ENCODE measurements around the gene DALRD3.

Gene DALRD3

DNA sequence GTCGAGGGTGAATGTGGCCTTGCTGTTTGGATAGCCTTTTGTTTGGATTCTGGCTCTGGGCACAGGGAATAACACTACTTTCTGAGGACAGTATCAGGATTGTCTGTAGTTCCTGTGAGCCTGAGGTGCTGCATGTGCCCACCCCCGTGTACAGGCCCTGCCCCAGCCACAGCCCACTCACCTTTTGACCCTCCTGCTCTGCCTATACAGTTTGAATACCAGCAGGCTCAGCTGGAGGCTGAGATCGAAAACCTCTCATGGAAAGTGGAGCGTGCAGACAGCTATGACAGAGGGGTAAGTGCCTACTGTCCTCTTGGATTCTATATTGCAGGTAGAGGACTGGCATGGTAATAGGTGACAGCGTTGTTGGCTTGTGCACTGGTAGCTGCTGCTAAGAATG, 35.7 kb downstream of the DALRD3 start:
- DNase-seq (ENCODE audit: low read depth in 1 of 2, low spot score in 1 of 2) = no peak

DNA sequence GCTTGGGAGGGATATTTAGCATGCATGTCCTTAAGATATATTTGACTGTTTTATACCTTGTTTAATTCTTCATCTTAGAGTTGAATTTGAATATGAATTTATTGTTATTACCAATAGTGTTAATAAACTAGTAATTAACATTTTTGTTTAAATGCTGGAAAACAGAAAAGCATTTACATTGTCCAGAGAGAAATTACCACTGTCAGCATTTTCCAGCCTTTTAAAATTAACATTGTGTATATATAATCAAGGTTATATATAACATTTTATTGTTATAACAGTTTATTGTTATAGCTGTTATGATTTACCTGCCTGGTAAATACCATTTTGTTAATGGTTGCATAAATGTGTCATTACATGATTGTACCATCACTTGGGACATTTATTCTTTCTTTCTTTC, 36.4 kb downstream of the DALRD3 start:
- DNase-seq (ENCODE audit: low read depth in 1 of 2, low spot score in 1 of 2) = no peak

DNA sequence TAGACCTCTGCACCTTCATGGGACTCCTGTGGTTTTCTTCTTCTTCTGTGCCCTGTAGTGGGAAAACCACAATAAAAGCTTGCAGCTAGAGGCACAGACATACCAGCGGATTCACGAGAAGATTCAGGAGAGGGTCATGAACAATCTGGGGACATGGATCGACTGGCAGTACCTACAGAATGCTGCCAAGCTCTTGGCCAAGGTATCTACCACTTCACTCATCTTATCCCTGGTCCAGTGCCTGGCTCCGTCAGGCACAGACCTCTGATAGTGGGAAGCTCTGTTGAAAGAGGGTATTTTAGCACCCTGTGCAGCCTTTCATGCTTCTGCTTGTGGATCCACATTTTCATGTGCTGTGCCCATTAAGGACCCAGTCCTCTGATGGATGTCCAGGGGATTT, 38.1 kb downstream of the DALRD3 start:
- DNase-seq (ENCODE audit: low read depth in 1 of 2, low spot score in 1 of 2) = no peak

DNA sequence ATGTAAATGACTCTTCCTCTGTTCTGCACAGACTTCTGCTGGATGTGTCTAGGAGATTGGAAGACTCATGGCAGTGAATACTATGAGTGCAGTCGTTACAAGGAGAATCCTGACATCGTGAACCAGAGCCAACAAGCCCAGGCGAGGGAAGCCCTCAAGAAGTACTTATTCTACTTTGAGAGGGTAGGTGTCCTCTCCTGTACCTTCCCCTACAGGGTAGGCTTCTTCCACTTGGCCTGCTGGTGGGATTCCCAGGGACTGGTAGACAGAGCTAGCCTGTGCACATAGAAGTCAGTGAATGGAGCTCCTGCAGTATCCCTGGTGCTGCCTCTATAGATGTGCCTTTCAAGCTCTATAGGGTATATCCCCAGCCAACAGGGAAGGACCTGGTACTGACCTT, 38.9 kb downstream of the DALRD3 start:
- DNase-seq (ENCODE audit: low read depth in 1 of 2, low spot score in 1 of 2) = no peak

DNA sequence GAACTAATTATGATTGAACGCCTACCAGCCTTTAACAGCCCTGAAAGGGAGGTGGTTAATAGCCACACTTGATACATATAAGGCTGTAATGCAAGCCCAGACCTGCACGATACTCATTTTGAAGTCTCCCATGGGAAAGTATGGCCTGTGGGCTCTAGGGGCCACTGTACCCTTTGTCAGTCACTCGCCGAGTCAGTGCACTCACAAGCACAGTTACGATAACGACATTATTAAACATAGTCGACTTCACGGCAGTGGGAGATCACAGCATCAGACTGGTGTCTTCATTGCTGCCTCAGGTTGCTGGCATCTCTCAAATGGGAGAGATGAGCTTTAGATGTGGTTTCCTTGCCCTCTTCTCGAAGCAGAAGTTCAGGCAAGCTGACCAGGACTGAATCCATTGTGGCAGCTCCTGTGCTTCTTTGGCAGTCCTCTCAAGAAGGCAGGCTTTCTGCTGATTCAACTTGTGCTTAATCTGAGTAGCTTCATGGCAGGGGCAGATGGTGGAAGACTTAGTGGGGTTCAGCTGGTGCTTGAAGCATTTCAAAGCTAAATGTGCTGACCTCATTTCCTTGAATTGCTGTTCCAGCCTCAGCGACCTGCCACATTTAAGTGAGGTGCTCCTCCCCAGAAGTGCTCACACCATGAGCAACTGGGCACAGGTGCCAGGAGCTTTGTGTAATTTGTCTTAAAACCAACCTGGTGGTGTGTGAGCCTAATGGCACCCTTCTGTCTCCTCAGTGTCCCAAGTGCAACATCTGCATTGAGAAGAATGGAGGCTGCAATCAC, 44.1 kb downstream of the DALRD3 start:
- DNase-seq (ENCODE audit: low read depth in 1 of 2, low spot score in 1 of 2) = no peak

DNA sequence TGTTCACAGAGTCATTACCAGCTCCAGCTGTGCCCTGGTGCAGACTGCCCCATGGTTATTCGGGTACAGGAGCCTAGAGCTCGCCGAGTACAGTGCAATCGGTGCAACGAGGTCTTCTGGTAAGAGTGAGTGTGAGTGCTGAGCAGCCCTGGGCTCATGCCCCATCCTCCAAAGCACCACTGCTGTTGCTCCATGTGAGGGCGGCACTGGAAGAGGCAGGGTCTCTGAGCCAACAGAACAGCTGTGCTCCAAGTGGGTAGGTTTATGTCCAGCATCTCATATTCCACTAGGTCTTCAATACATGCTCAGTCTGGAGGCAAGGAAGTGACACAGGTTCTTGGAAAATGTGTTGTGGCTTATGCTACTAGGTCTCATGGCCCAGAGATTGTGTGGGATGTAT, 47.8 kb downstream of the DALRD3 start:
- no peak for DNase-seq (ENCODE audit: low read depth in 1 of 2, low spot score in 1 of 2)

DNA sequence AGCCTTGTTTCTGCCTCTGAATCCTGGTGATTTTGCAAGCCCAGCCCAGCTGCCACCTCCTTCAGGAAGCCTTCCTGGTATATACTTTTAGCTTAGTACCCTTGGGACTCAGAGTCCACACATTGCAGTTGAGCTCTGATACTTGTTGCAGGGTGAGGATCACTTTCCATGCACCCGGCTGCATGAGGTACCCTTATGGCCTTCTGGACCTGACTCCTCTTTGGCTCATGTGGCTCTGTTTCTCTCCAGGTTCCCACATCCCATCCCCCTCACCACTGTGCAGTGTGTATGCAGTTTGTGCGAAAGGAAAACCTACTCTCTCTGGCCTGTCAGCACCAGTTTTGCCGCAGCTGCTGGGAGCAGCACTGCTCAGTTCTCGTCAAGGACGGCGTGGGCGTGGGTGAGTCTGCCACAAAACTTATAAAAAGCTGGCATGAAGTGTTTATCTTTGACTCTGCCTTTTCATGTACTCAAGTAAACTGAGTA, 51.5 kb downstream of the DALRD3 start:
- DNase-seq (ENCODE audit: low read depth in 1 of 2, low spot score in 1 of 2) = peak in 1 of 2 donors; percentile 16

DNA sequence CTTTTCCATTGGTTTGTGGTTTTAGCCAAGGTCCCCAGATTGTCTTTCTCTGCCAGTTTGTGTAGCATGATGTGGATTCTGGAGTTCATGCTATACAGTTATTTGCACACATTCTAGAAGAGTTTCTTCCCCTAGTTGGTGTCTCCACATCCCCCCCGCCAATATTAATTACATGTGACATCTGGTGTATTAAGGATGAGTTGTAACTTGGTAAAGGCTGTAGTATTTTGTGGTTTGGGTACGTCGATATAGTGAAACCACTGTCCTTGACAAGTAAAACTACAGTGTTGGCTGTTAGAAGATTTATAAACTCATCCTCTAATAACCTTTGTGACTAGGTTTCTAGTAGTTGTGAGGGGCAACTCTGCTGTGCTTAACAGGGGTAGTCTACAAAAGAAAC, 52.0 kb downstream of the DALRD3 start:
- no peak for DNase-seq (ENCODE audit: low read depth in 1 of 2, low spot score in 1 of 2)
